ENCODE results near the gene THOC5. TPM values are rescaled to one million over a fixed set of nuclear protein-coding genes. Genes with fewer than 3 reads are reported as not detected.

THOC5 gene
- total RNA-seq, 2 experiments from 2014 or later, result 52.0 to 54.6 TPM

GRCh38 chr22:29478326-29479276 lies 75.0 kb downstream of the THOC5 start:
- ChIA-PET CTCF (no interaction called here), POLR2A (no interaction called here)
- intact Hi-C loops (cut with micrococcal nuclease), result no loop called here
- peaks cover 42% of the 10 kb centered on the region for H3K27me3 Mint-ChIP-seq
- peak; percentile 41 for DNase-seq
- no peak overlapping the region for H3K27ac Mint-ChIP-seq
- H3K4me1 Mint-ChIP-seq (ENCODE audit: low read depth), result peaks cover 13% of the 10 kb centered on the region
- no peak overlapping the region for H3K4me3 Mint-ChIP-seq
- no peaks in the 10 kb centered on the region for H3K9me3 Mint-ChIP-seq
- H3K36me3 Mint-ChIP-seq, result no peaks in the 10 kb centered on the region

DNA sequence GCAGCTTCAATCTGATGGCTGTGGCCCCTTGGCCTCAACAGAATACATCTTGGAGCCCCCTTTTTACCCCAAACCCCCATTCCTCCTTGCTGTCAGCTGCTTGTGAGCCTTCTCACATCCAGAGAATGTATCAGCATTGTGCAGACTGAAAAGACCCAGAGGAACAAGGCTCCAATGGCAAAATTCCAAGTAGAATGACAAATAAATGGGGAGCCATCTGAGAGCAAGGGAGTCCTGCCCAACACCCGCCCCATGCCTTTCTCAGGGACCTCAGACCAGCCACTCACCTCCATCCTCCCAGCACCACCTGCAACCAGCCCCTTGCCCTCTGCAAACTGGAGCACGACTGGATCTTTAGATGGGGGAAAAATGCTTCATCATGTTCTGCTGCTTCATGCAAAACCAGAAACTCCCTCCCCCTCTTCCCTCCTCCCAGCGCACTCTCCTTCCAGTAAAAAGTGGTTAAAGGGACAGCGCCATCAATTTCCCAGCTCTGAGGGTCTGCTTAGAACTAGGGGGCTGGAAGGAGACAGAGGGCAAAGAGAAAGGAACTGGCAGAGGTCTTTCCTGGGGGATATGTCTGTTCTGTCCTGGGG lies 75.7 kb downstream of the THOC5 start:
- CTCF ChIA-PET, result no interaction called here
- no peaks in the 10 kb centered on the region for H3K36me3 Mint-ChIP-seq
- H3K4me1 Mint-ChIP-seq (ENCODE audit: low read depth), result peaks cover 13% of the 10 kb centered on the region
- POLR2A ChIA-PET, result no interaction called here
- no peaks in the 10 kb centered on the region for H3K9me3 Mint-ChIP-seq
- H3K27me3 Mint-ChIP-seq, result peaks cover 42% of the 10 kb centered on the region
- no peak for DNase-seq
- no peak overlapping the region for H3K27ac Mint-ChIP-seq
- no peak overlapping the region for H3K4me3 Mint-ChIP-seq
- intact Hi-C loops (cut with micrococcal nuclease), result no loop called here

DNA sequence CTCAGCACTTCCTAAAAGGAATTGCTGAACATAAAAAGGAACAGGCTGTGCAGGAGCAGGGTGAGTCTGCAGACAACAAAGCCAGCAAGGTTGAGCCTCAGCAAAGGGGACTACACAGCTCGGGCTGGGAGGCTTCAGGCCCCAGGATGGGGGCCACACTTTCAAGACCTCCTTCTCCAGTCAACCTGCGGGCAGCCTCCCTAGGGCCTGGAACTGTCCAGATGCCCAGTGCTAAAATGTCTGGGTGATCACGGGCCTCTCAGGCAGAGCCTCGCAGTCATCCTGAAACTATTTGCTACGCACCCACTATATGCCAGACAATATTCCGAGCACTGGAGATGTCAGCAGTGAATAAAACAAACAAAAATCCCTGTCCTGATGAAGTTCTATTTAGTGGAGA lies 77.4 kb downstream of the THOC5 start:
- POLR2A ChIA-PET, result no interaction called here
- peaks cover 7% of the 10 kb centered on the region for H3K4me1 Mint-ChIP-seq (ENCODE audit: low read depth)
- H3K27ac Mint-ChIP-seq, result no peak overlapping the region
- CTCF ChIA-PET, result no interaction called here
- H3K4me3 Mint-ChIP-seq, result no peak overlapping the region
- intact Hi-C loops (cut with micrococcal nuclease), result no loop called here
- DNase-seq, result no peak
- no peaks in the 10 kb centered on the region for H3K9me3 Mint-ChIP-seq
- no peaks in the 10 kb centered on the region for H3K36me3 Mint-ChIP-seq
- peaks cover 30% of the 10 kb centered on the region for H3K27me3 Mint-ChIP-seq

DNA sequence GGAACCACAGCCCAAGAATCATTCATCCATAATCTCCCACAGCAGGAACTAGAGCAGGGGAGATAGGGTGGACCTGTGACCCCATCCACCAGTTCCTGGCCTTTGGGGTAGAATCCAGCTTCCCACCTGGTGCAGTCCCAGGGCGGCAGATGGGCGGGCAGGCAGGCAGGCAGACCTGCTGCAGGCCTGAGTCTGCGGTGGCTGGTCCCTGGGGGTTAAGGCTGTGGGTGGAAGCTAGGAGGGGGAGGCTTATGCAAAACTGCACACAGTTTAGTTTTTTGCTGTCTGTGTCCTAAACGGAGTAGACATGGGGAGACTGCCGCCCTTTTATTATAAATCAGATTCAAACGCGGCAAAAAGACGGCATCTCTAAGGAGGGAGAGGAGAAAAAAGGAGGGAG lies 78.0 kb downstream of the THOC5 start:
- H3K36me3 Mint-ChIP-seq, result no peaks in the 10 kb centered on the region
- H3K9me3 Mint-ChIP-seq, result no peaks in the 10 kb centered on the region
- ChIA-PET CTCF (no interaction called here), POLR2A (no interaction called here)
- no peak overlapping the region for H3K4me3 Mint-ChIP-seq
- peaks cover 7% of the 10 kb centered on the region for H3K4me1 Mint-ChIP-seq (ENCODE audit: low read depth)
- H3K27me3 Mint-ChIP-seq, result peaks cover 29% of the 10 kb centered on the region
- DNase-seq, result no peak
- H3K27ac Mint-ChIP-seq, result no peak overlapping the region
- intact Hi-C loops (cut with micrococcal nuclease), result no loop called here

DNA sequence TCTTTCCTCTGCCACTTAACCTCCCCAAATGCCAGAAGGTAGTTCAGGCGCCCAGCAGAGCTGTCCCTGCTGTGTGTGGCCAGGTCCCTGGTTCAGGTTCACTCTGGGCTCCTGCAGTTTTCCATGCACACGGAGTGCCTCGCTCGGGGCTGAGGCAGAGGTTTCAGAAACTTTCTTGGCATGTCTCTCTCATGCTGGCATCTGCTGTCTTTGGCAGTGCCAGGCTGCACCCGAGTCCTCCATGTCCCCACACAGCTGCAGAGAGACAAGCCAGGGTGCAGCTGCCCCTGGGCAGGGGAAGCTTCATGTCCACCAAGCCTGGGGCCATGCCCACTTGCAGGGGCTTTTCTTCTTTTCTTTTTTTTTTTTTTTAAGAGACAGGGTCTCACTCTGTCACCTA lies 80.6 kb downstream of the THOC5 start:
- Mint-ChIP-seq H3K4me1 (ENCODE audit: low read depth) (peaks cover 5% of the 10 kb centered on the region), H3K36me3 (no peaks in the 10 kb centered on the region), H3K27me3 (peaks cover 11% of the 10 kb centered on the region), H3K27ac (no peak overlapping the region), H3K9me3 (no peaks in the 10 kb centered on the region), H3K4me3 (no peak overlapping the region)
- ChIA-PET CTCF (interaction anchor here (0.8 kb wide), 1 partner anchor 105 kb away, joined by 3 read pairs; no protein-coding TSS in a partner anchor), POLR2A (no interaction called here)
- intact Hi-C loops (cut with micrococcal nuclease), result no loop called here
- no peak for DNase-seq

- H3K9me3 Mint-ChIP-seq, result no peaks in the 10 kb centered on the region
These were observed 83.2 kb downstream of the THOC5 start for GRCh38 chr22:29470159-29470855.

GRCh38 chr22:29469755-29470154 lies 83.8 kb downstream of the THOC5 start:
- ChIA-PET CTCF (no interaction called here), POLR2A (no interaction called here)
- no peaks in the 10 kb centered on the region for H3K36me3 Mint-ChIP-seq
- H3K4me1 Mint-ChIP-seq (ENCODE audit: low read depth), result peaks cover 5% of the 10 kb centered on the region
- intact Hi-C loops (cut with micrococcal nuclease), result no loop called here
- no peaks in the 10 kb centered on the region for H3K9me3 Mint-ChIP-seq
- no peak overlapping the region for H3K4me3 Mint-ChIP-seq
- H3K27ac Mint-ChIP-seq, result no peak overlapping the region
- DNase-seq, result no peak
- H3K27me3 Mint-ChIP-seq, result no peaks in the 10 kb centered on the region

More at GRCh38 chr22:29470159-29470855, 83.2 kb downstream of the THOC5 start:
- POLR2A ChIA-PET, result no interaction called here
- CTCF ChIA-PET, result interaction anchor here (1.2 to 1.4 kb wide), 4 partner anchors 12 to 41 kb away, joined by 3 to 6 read pairs (median 4); no protein-coding TSS in a partner anchor
- peak overlapping the region; percentile 61 for H3K4me3 Mint-ChIP-seq
- no peak overlapping the region for H3K27ac Mint-ChIP-seq
- peaks cover 5% of the 10 kb centered on the region for H3K4me1 Mint-ChIP-seq (ENCODE audit: low read depth)
- no peaks in the 10 kb centered on the region for H3K36me3 Mint-ChIP-seq
- H3K27me3 Mint-ChIP-seq, result peaks cover under 1% of the 10 kb centered on the region
- DNase-seq, result peak; percentile 85
- intact Hi-C loops (cut with micrococcal nuclease), result no loop called here

GRCh38 chr22:29464581-29464980 lies 89.0 kb downstream of the THOC5 start:
- ChIA-PET CTCF (no interaction called here), POLR2A (no interaction called here)
- Mint-ChIP-seq H3K36me3 (no peaks in the 10 kb centered on the region), H3K27me3 (no peaks in the 10 kb centered on the region), H3K4me3 (no peak overlapping the region), H3K4me1 (ENCODE audit: low read depth) (no peaks in the 10 kb centered on the region), H3K9me3 (no peaks in the 10 kb centered on the region), H3K27ac (no peak overlapping the region)
- no peak for DNase-seq
- intact Hi-C loops (cut with micrococcal nuclease), result no loop called here

DNA sequence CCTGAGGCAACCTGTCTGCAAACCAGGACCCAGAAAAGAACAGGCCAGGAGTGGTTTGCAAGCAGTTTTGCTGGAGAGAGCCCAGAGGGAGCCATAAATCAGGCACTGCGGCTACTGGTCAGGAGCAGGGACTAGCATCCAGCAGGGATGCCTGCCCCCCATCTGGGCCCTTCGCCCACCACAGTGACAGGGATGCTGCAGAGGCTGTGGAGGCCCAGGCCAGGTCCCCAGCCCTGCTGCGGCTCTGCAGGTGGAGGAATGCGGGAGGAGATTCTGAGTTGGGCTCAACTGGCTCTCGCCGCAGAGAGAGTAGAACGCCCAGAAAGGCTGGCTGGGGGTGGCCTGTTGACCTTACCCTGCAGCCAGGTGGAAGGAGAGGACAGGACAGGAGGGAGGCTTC lies 89.9 kb downstream of the THOC5 start:
- Mint-ChIP-seq H3K9me3 (no peaks in the 10 kb centered on the region), H3K27me3 (no peaks in the 10 kb centered on the region), H3K4me1 (ENCODE audit: low read depth) (no peaks in the 10 kb centered on the region), H3K27ac (no peak overlapping the region), H3K4me3 (no peak overlapping the region), H3K36me3 (no peaks in the 10 kb centered on the region)
- DNase-seq, result no peak
- intact Hi-C loops (cut with micrococcal nuclease), result no loop called here
- ChIA-PET POLR2A (no interaction called here), CTCF (no interaction called here)

DNA sequence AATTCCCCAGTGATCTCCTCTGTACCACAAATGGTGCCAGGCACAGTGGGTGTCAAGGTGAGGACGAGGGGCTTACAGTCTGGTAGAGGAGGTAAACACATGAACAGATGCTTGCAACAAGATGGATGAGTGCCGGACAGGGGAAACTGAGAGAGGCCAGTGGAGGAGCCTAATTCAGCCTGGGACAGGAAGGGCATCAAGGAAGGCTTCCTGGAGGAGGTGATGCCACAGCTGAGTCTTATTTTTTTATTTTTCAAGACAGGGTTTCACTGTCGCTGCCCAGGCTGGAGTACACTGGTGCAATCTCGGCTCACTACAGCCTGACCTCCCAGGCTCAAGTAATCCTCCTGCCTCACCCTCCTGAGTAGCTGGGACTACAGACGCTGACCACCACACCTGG lies 92.3 kb downstream of the THOC5 start:
- ChIA-PET POLR2A (no interaction called here), CTCF (no interaction called here)
- DNase-seq, result no peak
- no peaks in the 10 kb centered on the region for H3K36me3 Mint-ChIP-seq
- H3K4me1 Mint-ChIP-seq (ENCODE audit: low read depth), result no peaks in the 10 kb centered on the region
- no peaks in the 10 kb centered on the region for H3K9me3 Mint-ChIP-seq
- intact Hi-C loops (cut with micrococcal nuclease), result no loop called here
- H3K4me3 Mint-ChIP-seq, result no peak overlapping the region
- no peaks in the 10 kb centered on the region for H3K27me3 Mint-ChIP-seq
- no peak overlapping the region for H3K27ac Mint-ChIP-seq

- H3K36me3 Mint-ChIP-seq, result no peaks in the 10 kb centered on the region
- POLR2A ChIA-PET, result no interaction called here
- no peak for DNase-seq
These were observed 93.8 kb downstream of the THOC5 start for GRCh38 chr22:29459773-29460172.

GRCh38 chr22:29458551-29458950 lies 95.0 kb downstream of the THOC5 start:
- no peaks in the 10 kb centered on the region for H3K9me3 Mint-ChIP-seq
- H3K27ac Mint-ChIP-seq, result no peak overlapping the region
- no peak for DNase-seq
- POLR2A ChIA-PET, result no interaction called here
- intact Hi-C loops (cut with micrococcal nuclease), result no loop called here
- H3K36me3 Mint-ChIP-seq, result no peaks in the 10 kb centered on the region
- H3K4me3 Mint-ChIP-seq, result no peak overlapping the region
- H3K4me1 Mint-ChIP-seq (ENCODE audit: low read depth), result no peaks in the 10 kb centered on the region
- H3K27me3 Mint-ChIP-seq, result no peaks in the 10 kb centered on the region
- CTCF ChIA-PET, result interaction anchor here (1.5 kb wide), 1 partner anchor 13 kb away, joined by 5 read pairs; no protein-coding TSS in a partner anchor

More at GRCh38 chr22:29459773-29460172, 93.8 kb downstream of the THOC5 start:
- Mint-ChIP-seq H3K4me1 (ENCODE audit: low read depth) (no peaks in the 10 kb centered on the region), H3K27ac (no peak overlapping the region), H3K9me3 (no peaks in the 10 kb centered on the region), H3K27me3 (no peaks in the 10 kb centered on the region), H3K4me3 (no peak overlapping the region)
- intact Hi-C loops (cut with micrococcal nuclease), result no loop called here
- CTCF ChIA-PET, result no interaction called here
